ENCODE results near the gene ROR1.

The ROR1 gene

DNA sequence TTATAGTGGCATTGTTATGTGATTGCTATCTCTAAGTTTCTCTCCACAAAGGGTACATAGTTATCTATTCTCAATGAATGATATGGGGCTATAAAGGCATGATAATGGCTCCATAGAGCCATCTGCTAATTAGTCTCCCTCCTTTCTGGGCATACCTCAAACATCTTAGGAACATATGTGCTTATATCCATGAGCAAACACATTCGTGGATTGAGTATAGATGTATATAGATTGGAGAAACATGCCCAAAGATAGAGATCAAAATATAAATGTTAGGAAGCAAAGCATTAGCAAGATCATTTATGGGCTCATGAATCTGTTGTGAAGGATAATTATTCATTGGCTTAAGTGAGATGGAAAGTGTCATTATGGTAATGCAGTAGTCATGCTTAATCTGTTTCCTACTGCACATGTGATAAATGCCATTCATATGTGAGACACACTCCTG, 273.8 kb downstream of the ROR1 start:
- no peak overlapping the region for H3K4me3 ChIP-seq (ENCODE audit: low read length)
- no peaks in the 10 kb centered on the region for H3K36me3 ChIP-seq (ENCODE audit: control insufficient read depth, insufficient read depth, low read length)
- H3K4me1 ChIP-seq (ENCODE audit: control insufficient read depth, insufficient read depth, low read length): no peaks in the 10 kb centered on the region
- H3K27me3 ChIP-seq (ENCODE audit: control insufficient read depth, insufficient read depth, low read length): no peaks in the 10 kb centered on the region
- no peak overlapping the region for H3K27ac ChIP-seq (ENCODE audit: low read depth, low read length)
- no peak overlapping the region for H3K9ac ChIP-seq (ENCODE audit: low read length)

- H3K9ac ChIP-seq (ENCODE audit: low read length): no peak overlapping the region
- H3K36me3 ChIP-seq (ENCODE audit: control insufficient read depth, insufficient read depth, low read length): no peaks in the 10 kb centered on the region
- H3K27me3 ChIP-seq (ENCODE audit: control insufficient read depth, insufficient read depth, low read length): no peaks in the 10 kb centered on the region
- H3K27ac ChIP-seq (ENCODE audit: low read depth, low read length): no peak overlapping the region
- no peaks in the 10 kb centered on the region for H3K4me1 ChIP-seq (ENCODE audit: control insufficient read depth, insufficient read depth, low read length)
- no peak overlapping the region for H3K4me3 ChIP-seq (ENCODE audit: low read length)
Observed at GRCh38 chr1:64049900-64050540, 276.2 kb downstream of the ROR1 start.

GRCh38 chr1:64050601-64051000, 276.8 kb downstream of the ROR1 start:
- Histone ChIP-seq H3K9ac (ENCODE audit: low read length) (no peak overlapping the region), H3K4me3 (ENCODE audit: low read length) (no peak overlapping the region), H3K36me3 (ENCODE audit: control insufficient read depth, insufficient read depth, low read length) (no peaks in the 10 kb centered on the region), H3K27ac (ENCODE audit: low read depth, low read length) (no peak overlapping the region), H3K27me3 (ENCODE audit: control insufficient read depth, insufficient read depth, low read length) (no peaks in the 10 kb centered on the region), H3K4me1 (ENCODE audit: control insufficient read depth, insufficient read depth, low read length) (no peaks in the 10 kb centered on the region)

- Histone ChIP-seq H3K9ac (ENCODE audit: low read length) (no peak overlapping the region), H3K27ac (ENCODE audit: low read depth, low read length) (no peak overlapping the region)
Observed at GRCh38 chr1:64051796-64052195, 278.0 kb downstream of the ROR1 start.

DNA sequence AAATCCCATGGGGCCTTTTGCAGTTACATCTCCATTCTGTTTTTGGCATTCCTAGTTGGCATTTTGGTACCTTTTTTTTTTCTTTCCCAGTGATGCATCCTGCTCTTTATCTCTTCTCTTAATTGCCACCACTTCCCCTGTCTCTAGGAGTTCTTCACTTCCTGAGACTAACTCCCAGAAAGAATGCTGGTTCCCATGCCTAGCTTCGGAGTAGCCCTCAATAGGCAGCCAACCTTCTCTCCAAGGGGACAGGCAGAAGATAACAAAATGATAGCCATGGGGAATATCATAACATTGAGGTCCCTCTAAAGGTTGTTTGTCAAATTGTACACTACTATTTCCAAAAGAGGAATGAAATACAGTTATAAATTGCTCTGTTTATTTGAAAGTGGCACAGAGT, 279.0 kb downstream of the ROR1 start:
- Histone ChIP-seq H3K4me3 (ENCODE audit: low read length) (no peak overlapping the region), H3K9ac (ENCODE audit: low read length) (no peak overlapping the region), H3K36me3 (ENCODE audit: control insufficient read depth, insufficient read depth, low read length) (no peaks in the 10 kb centered on the region), H3K27ac (ENCODE audit: low read depth, low read length) (no peak overlapping the region), H3K27me3 (ENCODE audit: control insufficient read depth, insufficient read depth, low read length) (no peaks in the 10 kb centered on the region), H3K4me1 (ENCODE audit: control insufficient read depth, insufficient read depth, low read length) (no peaks in the 10 kb centered on the region)

More at GRCh38 chr1:64051796-64052195, 278.0 kb downstream of the ROR1 start:
- H3K36me3 ChIP-seq (ENCODE audit: control insufficient read depth, insufficient read depth, low read length): no peaks in the 10 kb centered on the region
- no peaks in the 10 kb centered on the region for H3K4me1 ChIP-seq (ENCODE audit: control insufficient read depth, insufficient read depth, low read length)
- H3K4me3 ChIP-seq (ENCODE audit: low read length): no peak overlapping the region
- no peaks in the 10 kb centered on the region for H3K27me3 ChIP-seq (ENCODE audit: control insufficient read depth, insufficient read depth, low read length)

- Histone ChIP-seq H3K27me3 (ENCODE audit: control insufficient read depth, insufficient read depth, low read length) (no peaks in the 10 kb centered on the region), H3K4me1 (ENCODE audit: control insufficient read depth, insufficient read depth, low read length) (no peaks in the 10 kb centered on the region), H3K9ac (ENCODE audit: low read length) (no peak overlapping the region), H3K4me3 (ENCODE audit: low read length) (no peak overlapping the region), H3K27ac (ENCODE audit: low read depth, low read length) (no peak overlapping the region), H3K36me3 (ENCODE audit: control insufficient read depth, insufficient read depth, low read length) (no peaks in the 10 kb centered on the region)
Observed at GRCh38 chr1:64055310-64055709, 281.5 kb downstream of the ROR1 start.

DNA sequence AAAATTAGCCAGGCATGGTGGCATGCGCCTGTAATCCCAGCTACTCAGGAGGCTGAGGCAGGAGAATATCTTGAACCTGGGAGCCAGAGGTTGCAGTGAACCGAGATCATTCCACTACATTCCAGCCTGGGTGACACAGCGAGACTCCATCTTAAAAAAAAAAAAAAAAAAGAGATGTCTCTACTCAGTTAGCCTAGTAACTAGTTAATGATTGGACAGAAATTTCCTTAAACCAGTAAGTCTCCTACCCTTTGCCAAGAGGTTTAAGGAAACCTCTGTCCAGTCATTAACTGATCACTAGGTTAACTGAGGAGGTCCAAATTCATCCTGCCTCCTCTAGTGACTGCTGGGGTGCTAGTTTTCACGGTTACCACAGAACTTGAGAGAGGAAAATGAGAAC, 285.7 kb downstream of the ROR1 start:
- H3K4me1 ChIP-seq (ENCODE audit: control insufficient read depth, insufficient read depth, low read length): no peaks in the 10 kb centered on the region
- no peak overlapping the region for H3K9ac ChIP-seq (ENCODE audit: low read length)
- no peak overlapping the region for H3K4me3 ChIP-seq (ENCODE audit: low read length)
- H3K36me3 ChIP-seq (ENCODE audit: control insufficient read depth, insufficient read depth, low read length): no peaks in the 10 kb centered on the region
- no peaks in the 10 kb centered on the region for H3K27me3 ChIP-seq (ENCODE audit: control insufficient read depth, insufficient read depth, low read length)
- no peak overlapping the region for H3K27ac ChIP-seq (ENCODE audit: low read depth, low read length)

- no peak overlapping the region for H3K9ac ChIP-seq (ENCODE audit: low read length)
- H3K27me3 ChIP-seq (ENCODE audit: control insufficient read depth, insufficient read depth, low read length): no peaks in the 10 kb centered on the region
- H3K4me1 ChIP-seq (ENCODE audit: control insufficient read depth, insufficient read depth, low read length): no peaks in the 10 kb centered on the region
- no peak overlapping the region for H3K4me3 ChIP-seq (ENCODE audit: low read length)
- no peak overlapping the region for H3K27ac ChIP-seq (ENCODE audit: low read depth, low read length)
- H3K36me3 ChIP-seq (ENCODE audit: control insufficient read depth, insufficient read depth, low read length): no peaks in the 10 kb centered on the region
Observed at GRCh38 chr1:64060611-64061302, 286.9 kb downstream of the ROR1 start.

DNA sequence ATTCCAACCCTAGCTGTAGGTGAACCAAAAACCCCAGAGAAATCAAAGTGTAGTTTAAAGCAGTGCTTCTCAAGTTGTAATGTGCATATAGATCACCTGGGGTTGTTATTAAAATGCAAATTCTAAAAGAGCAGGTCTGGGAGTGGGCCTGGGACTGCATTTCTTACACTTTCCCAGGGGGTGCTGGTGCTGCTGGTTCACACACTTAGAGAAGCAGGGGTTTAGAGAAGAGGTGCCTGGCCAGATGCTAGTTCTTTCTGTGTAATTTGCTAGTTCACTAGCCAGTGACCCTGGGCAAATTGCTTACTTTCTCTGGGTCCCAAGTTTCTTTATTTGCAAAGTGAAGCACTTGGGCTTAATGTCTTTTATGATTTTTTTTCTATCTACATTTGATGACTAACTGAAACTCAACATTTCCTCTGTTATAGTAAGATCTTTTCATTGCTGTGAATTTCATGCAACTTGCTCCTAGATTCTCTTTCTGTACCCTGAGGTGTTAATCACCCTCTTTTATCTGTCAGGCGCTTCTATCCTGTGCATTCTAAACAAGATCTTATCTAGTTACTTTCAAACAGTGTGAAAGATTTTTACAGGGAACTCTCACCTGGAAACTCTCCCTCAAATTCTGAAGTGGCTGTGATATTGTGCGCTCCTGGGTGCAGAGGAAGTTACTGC, 287.8 kb downstream of the ROR1 start:
- no peaks in the 10 kb centered on the region for H3K4me1 ChIP-seq (ENCODE audit: control insufficient read depth, insufficient read depth, low read length)
- H3K4me3 ChIP-seq (ENCODE audit: low read length): no peak overlapping the region
- no peak overlapping the region for H3K9ac ChIP-seq (ENCODE audit: low read length)
- H3K27me3 ChIP-seq (ENCODE audit: control insufficient read depth, insufficient read depth, low read length): no peaks in the 10 kb centered on the region
- H3K27ac ChIP-seq (ENCODE audit: low read depth, low read length): no peak overlapping the region
- no peaks in the 10 kb centered on the region for H3K36me3 ChIP-seq (ENCODE audit: control insufficient read depth, insufficient read depth, low read length)

DNA sequence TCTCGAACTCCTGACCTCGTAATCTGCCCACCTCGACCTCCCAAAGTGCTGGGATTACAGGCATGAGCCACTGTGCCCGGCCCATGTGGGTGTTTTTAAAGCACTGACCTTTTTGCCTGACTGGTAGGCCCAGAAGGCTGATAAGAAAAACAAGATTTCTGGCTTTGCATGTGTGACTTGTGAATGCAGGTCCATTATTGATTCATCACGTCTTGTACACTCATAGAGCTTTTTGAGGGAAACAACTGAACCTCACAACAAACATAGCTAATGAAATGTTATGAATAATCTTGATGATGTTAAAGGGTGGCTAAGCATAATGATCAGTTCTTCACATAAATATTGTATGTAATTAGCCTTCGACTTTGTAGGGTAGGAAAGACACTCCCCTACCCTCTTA, 288.7 kb downstream of the ROR1 start:
- no peaks in the 10 kb centered on the region for H3K27me3 ChIP-seq (ENCODE audit: control insufficient read depth, insufficient read depth, low read length)
- H3K9ac ChIP-seq (ENCODE audit: low read length): no peak overlapping the region
- H3K4me1 ChIP-seq (ENCODE audit: control insufficient read depth, insufficient read depth, low read length): no peaks in the 10 kb centered on the region
- no peaks in the 10 kb centered on the region for H3K36me3 ChIP-seq (ENCODE audit: control insufficient read depth, insufficient read depth, low read length)
- H3K4me3 ChIP-seq (ENCODE audit: low read length): no peak overlapping the region
- no peak overlapping the region for H3K27ac ChIP-seq (ENCODE audit: low read depth, low read length)

GRCh38 chr1:64062941-64063581, 289.2 kb downstream of the ROR1 start:
- no peak overlapping the region for H3K4me3 ChIP-seq (ENCODE audit: low read length)
- no peaks in the 10 kb centered on the region for H3K36me3 ChIP-seq (ENCODE audit: control insufficient read depth, insufficient read depth, low read length)
- H3K27ac ChIP-seq (ENCODE audit: low read depth, low read length): no peak overlapping the region
- no peak overlapping the region for H3K9ac ChIP-seq (ENCODE audit: low read length)
- no peaks in the 10 kb centered on the region for H3K4me1 ChIP-seq (ENCODE audit: control insufficient read depth, insufficient read depth, low read length)
- no peaks in the 10 kb centered on the region for H3K27me3 ChIP-seq (ENCODE audit: control insufficient read depth, insufficient read depth, low read length)

GRCh38 chr1:64065571-64065970, 291.8 kb downstream of the ROR1 start:
- H3K9ac ChIP-seq (ENCODE audit: low read length): no peak overlapping the region
- H3K27ac ChIP-seq (ENCODE audit: low read depth, low read length): no peak overlapping the region
- no peaks in the 10 kb centered on the region for H3K36me3 ChIP-seq (ENCODE audit: control insufficient read depth, insufficient read depth, low read length)
- H3K4me3 ChIP-seq (ENCODE audit: low read length): no peak overlapping the region
- H3K4me1 ChIP-seq (ENCODE audit: control insufficient read depth, insufficient read depth, low read length): no peaks in the 10 kb centered on the region
- no peaks in the 10 kb centered on the region for H3K27me3 ChIP-seq (ENCODE audit: control insufficient read depth, insufficient read depth, low read length)
